Pancreas (tissue), 10 donors: Measurements from ENCODE around the gene XYLT1. TPM values are rescaled to one million over a fixed set of nuclear protein-coding genes. Genes with fewer than 3 reads are reported as not detected.

Source experiments
- ATAC-seq, 4 donors: fragments of 200-7000 bp; cut with Tn5 transposase; one replicate each; pipeline versions ENCODE4 v1.8.0 to v1.9.1; 2020; ENCODE audit warnings: mild to moderate bottlenecking in 4 of 4, moderate library complexity in 4 of 4
- DNase-seq, 6 donors: peaks; one replicate each; pipeline ENCODE4 v3.0.0-alpha.2; 2020
- FAIRE-seq: peaks from 2 replicates; lab custom pipeline; 2012; peaks lifted over from hg19 to GRCh38; lab: Jason Lieb, UNC
- H3K27ac ChIP-seq, 4 donors: fragments of 200-600 bp; sonication (generic); 1 replicate in 3 of 4; 2 replicates in 1 of 4; pipeline versions ENCODE4 v1.5.0 to v1.8.0; 2020
- H3K27me3 ChIP-seq, 4 donors: fragments of 200-600 bp; one replicate each; pipeline ENCODE4 v1.8.0; 2021
- H3K36me3 ChIP-seq, 3 donors: fragments of 200-600 bp; sonication (generic) in 1 of 3; one replicate each; pipeline versions ENCODE4 v1.5.0 to v1.8.0; 2020 to 2021
- H3K4me1 ChIP-seq, 3 donors: fragments of 200-600 bp; one replicate each; pipeline ENCODE4 v1.8.0; 2021
- H3K4me3 ChIP-seq, 4 donors: fragments of 200-600 bp; sonication (generic) in 2 of 4; one replicate each; pipeline versions ENCODE4 v1.5.0 to v1.8.0; 2020 to 2021
- H3K9me3 ChIP-seq, 4 donors: fragments of 200-600 bp; one replicate each; pipeline ENCODE4 v1.8.0; 2021
- WGBS, 2 donors: extraction: QIAGEN DNeasy Blood & Tissue Kit; methylation state at CpG; one replicate each; pipeline ENCODE4 v1.1.7; 2013; 5-methylcytosine and 5-hydroxymethylcytosine counted together
- intact Hi-C, 3 donors: fragments of 100-400 bp; cut with DNase I; formaldehyde crosslinking; loops; one replicate each; pipeline versions ENCODE4 v1.11.1 to v1.14.2; 2022
- polyA plus RNA-seq, 2 donors: library from polyadenylated mRNA; stranded (reverse); fragments of 200-250 nt; gene quantifications; one replicate each; pipeline ENCODE4 v1.2.3, GENCODE V29; 2013
- total RNA-seq, 6 donors: library from RNA; stranded (reverse); fragmentation: NEBNext Ultra II Directional in 4 of 6; extraction: Animal tissue kit (Norgen Biotek cat#: 25700) in 4 of 6; gene quantifications; one replicate each; pipeline versions ENCODE4 v1.2.1 to v1.2.4, GENCODE V29; 2021 to 2023
- TF ChIP-seq, protein P1 (sequence below), 4 donors: fragments of 200-600 bp; sonication (generic) in 3 of 4; IDR thresholded peaks; one replicate each; pipeline versions ENCODE4 v1.5.0 to v1.8.0; 2021; ENCODE audit warnings: antibody characterized with exemption in 4 of 4
- donor health status: healthy with polysubstance abuse.
- donor health status: DM: no; HTN: no; CAD: no; lungs with moderate emphysema.
- donor health status: DM: no; HTN: no; CAD: no.
- donor health status: control.
- donor health status: control.
- donor health status: Bipolar disorder and iron deficiency.
- donor health status: DM: yes; HTN: yes; CAD: no.
- donor health status: DM: no; HTN: no; CAD: no.
- donor health status: DM: no; HTN: no; CAD: no.
- donor health status: DM: yes; HTN: yes; CAD: no.

Gene XYLT1
- total and polyA plus RNA-seq, 8 donors: 1.6 to 8.2 (median 4.6) TPM

GRCh38 chr16:17061326-17061725 lies 409.4 kb downstream of the XYLT1 start:
- intact Hi-C loops: no loop called here
- no peak for ATAC-seq
- H3K36me3 ChIP-seq: no peaks in the 10 kb centered on the region
- TF ChIP-seq, protein P1, sequence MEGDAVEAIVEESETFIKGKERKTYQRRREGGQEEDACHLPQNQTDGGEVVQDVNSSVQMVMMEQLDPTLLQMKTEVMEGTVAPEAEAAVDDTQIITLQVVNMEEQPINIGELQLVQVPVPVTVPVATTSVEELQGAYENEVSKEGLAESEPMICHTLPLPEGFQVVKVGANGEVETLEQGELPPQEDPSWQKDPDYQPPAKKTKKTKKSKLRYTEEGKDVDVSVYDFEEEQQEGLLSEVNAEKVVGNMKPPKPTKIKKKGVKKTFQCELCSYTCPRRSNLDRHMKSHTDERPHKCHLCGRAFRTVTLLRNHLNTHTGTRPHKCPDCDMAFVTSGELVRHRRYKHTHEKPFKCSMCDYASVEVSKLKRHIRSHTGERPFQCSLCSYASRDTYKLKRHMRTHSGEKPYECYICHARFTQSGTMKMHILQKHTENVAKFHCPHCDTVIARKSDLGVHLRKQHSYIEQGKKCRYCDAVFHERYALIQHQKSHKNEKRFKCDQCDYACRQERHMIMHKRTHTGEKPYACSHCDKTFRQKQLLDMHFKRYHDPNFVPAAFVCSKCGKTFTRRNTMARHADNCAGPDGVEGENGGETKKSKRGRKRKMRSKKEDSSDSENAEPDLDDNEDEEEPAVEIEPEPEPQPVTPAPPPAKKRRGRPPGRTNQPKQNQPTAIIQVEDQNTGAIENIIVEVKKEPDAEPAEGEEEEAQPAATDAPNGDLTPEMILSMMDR (IDR thresholded peaks at IDR 0.05): no peak
- no peaks in the 10 kb centered on the region for H3K4me1 ChIP-seq
- no peaks in the 10 kb centered on the region for H3K27me3 ChIP-seq
- FAIRE-seq: no peak
- no peaks in the 10 kb centered on the region for H3K9me3 ChIP-seq
- DNase-seq: no peak
- 88 to 89% methylated on average over 2 of the region's 2 CpGs for WGBS, 2 donors
- H3K27ac ChIP-seq: no peak overlapping the region
- no peak overlapping the region for H3K4me3 ChIP-seq

- WGBS, 2 donors: 62 to 67% methylated on average over 7 of the region's 7 CpGs
- TF ChIP-seq, protein P1 (IDR thresholded peaks at IDR 0.05): no peak
- no peaks in the 10 kb centered on the region for H3K4me1 ChIP-seq
- H3K27me3 ChIP-seq: no peaks in the 10 kb centered on the region
- no peaks in the 10 kb centered on the region for H3K9me3 ChIP-seq
- FAIRE-seq: no peak
- H3K36me3 ChIP-seq: no peaks in the 10 kb centered on the region
- no peak for DNase-seq
- intact Hi-C loops: no loop called here
- no peak for ATAC-seq
- H3K4me3 ChIP-seq: no peak overlapping the region
- H3K27ac ChIP-seq: no peak overlapping the region
Observed at GRCh38 chr16:17058471-17058870, 412.3 kb downstream of the XYLT1 start.

DNA sequence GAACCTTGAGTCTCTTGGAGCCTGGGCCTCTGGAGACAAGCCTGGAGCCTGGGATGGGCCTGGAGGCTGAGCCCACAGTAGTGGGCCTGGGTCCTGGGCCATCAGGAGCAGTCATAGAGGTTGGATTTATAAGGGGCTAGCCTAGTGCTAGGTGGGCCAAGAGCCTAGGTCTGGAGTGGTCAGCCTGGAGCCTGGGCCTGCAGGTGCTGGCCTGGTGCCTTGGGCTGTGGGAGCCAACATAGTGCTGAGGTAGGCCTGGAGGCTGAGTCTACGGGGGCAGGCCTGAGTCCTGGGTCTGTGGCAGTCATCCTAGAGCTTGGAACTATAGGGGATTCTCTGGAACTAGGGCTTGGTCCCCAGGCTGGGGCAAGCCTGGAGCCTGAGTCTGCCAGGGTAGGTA lies 414.1 kb downstream of the XYLT1 start:
- TF ChIP-seq, protein P1 (IDR thresholded peaks at IDR 0.05): no peak

DNA sequence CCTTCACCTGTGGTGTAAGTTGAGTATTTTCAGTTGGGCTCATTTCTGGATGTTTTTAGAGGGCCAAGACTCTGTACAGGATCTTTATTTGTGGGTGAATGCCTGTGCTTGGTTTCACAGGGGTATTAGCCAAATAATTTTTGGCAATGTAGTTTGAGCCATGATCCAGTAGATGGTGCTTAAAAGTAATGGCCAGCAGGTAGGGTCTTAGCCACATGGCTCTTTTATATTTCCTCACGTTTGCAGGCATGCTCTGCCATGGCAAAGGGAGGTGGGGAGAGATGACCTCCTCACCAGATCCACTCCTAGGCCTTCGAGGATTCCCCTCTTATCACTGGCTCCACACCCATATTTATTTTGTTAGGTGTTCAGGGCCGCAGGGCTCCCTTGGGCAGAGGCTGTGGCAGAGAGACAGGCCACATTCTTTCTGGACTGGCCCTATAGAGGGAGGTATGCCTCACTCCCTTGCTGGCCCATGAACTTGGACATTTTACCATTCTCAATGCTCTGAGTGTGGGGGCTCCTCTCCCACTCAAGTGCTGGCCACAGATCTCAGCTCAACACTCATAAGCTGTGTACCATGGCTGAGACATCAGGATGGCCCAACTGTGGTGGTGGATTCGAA lies 417.1 kb downstream of the XYLT1 start:
- WGBS, 2 donors: 23 to 27% methylated on average over 4 of the region's 4 CpGs
- no peaks in the 10 kb centered on the region for H3K27me3 ChIP-seq
- FAIRE-seq (no peak), DNase-seq (no peak), ATAC-seq (no peak)
- H3K9me3 ChIP-seq: no peaks in the 10 kb centered on the region
- no peak overlapping the region for H3K27ac ChIP-seq
- no peaks in the 10 kb centered on the region for H3K4me1 ChIP-seq
- no peaks in the 10 kb centered on the region for H3K36me3 ChIP-seq
- TF ChIP-seq, protein P1 (IDR thresholded peaks at IDR 0.05): no peak
- H3K4me3 ChIP-seq: no peak overlapping the region
- intact Hi-C loops: no loop called here

More for the DNA sequence above, 414.1 kb downstream of the XYLT1 start:
- Histone ChIP-seq H3K36me3 (no peaks in the 10 kb centered on the region), H3K27ac (no peak overlapping the region), H3K27me3 (no peaks in the 10 kb centered on the region), H3K4me1 (no peaks in the 10 kb centered on the region), H3K4me3 (no peak overlapping the region), H3K9me3 (no peaks in the 10 kb centered on the region)
- 65 to 79% methylated on average over 1 of the region's 1 CpG for WGBS, 2 donors
- FAIRE-seq: no peak
- ATAC-seq: no peak
- no peak for DNase-seq
- intact Hi-C loops: no loop called here
